ENCODE measurements around the gene UBTD2.
"Not testable (repeated sequence)": the region's sequence is repeated elsewhere in the genome, so short reads cannot be mapped to it uniquely, and the experiment has no call there.

Gene UBTD2

GRCh38 chr5:172283020-172283861, at the start of gene UBTD2:
Gene UBTD2, minus strand, starts transcription at chr5:172283764. Its CDS starts 99 bp downstream, at chr5:172283665.
- peak; percentile 76 for DNase-seq (ENCODE audit: low spot score)

GRCh38 chr5:172326901-172327300, 43.3 kb upstream of the UBTD2 start:
- DNase-seq (ENCODE audit: low spot score), result not testable (repeated sequence)

GRCh38 chr5:172325452-172325851, 41.9 kb upstream of the UBTD2 start:
- no peak for DNase-seq (ENCODE audit: low spot score)

- no peak for DNase-seq (ENCODE audit: low spot score)
These were observed 38.7 kb upstream of the UBTD2 start for GRCh38 chr5:172322028-172322965.

GRCh38 chr5:172321593-172321992, 38.0 kb upstream of the UBTD2 start:
- DNase-seq (ENCODE audit: low spot score), result no peak

- no peak for DNase-seq (ENCODE audit: low spot score)
These were observed 36.3 kb upstream of the UBTD2 start for GRCh38 chr5:172319708-172320441.

GRCh38 chr5:172315587-172316493, 32.3 kb upstream of the UBTD2 start:
- DNase-seq (ENCODE audit: low spot score), result no peak

- DNase-seq (ENCODE audit: low spot score), result no peak
These were observed 30.4 kb upstream of the UBTD2 start for GRCh38 chr5:172313915-172314314.

GRCh38 chr5:172312286-172312685, 28.7 kb upstream of the UBTD2 start:
- no peak for DNase-seq (ENCODE audit: low spot score)

GRCh38 chr5:172311605-172312004, 28.0 kb upstream of the UBTD2 start:
- no peak for DNase-seq (ENCODE audit: low spot score)

- DNase-seq (ENCODE audit: low spot score), result no peak
These were observed 27.5 kb upstream of the UBTD2 start for GRCh38 chr5:172311026-172311425.

- DNase-seq (ENCODE audit: low spot score), result no peak
These were observed 21.8 kb upstream of the UBTD2 start for GRCh38 chr5:172305380-172305779.

- no peak for DNase-seq (ENCODE audit: low spot score)
These were observed 20.2 kb upstream of the UBTD2 start for GRCh38 chr5:172303572-172304335.

GRCh38 chr5:172303162-172303561, 19.6 kb upstream of the UBTD2 start:
- no peak for DNase-seq (ENCODE audit: low spot score)

- no peak for DNase-seq (ENCODE audit: low spot score)
These were observed 18.6 kb upstream of the UBTD2 start for GRCh38 chr5:172302047-172302710.

GRCh38 chr5:172299916-172300439, 16.4 kb upstream of the UBTD2 start:
- no peak for DNase-seq (ENCODE audit: low spot score)

- no peak for DNase-seq (ENCODE audit: low spot score)
These were observed 11.3 kb upstream of the UBTD2 start for GRCh38 chr5:172294831-172295230.

GRCh38 chr5:172293745-172294342, 10.3 kb upstream of the UBTD2 start:
- DNase-seq (ENCODE audit: low spot score), result no peak

Measured in globus pallidus (tissue), 1 donor.